GM19025 (cell line): Measurements from ENCODE around the gene SMG7.

Experiments used
- ATAC-seq: cut with Tn5 transposase; IDR thresholded peaks from one replicate; pipeline ENCODE4 v1.9.1; 2021; ENCODE audit warnings: mild to moderate bottlenecking, low read depth, moderate library complexity; ENCODE audit not compliant: unreplicated experiment

The SMG7 gene

DNA sequence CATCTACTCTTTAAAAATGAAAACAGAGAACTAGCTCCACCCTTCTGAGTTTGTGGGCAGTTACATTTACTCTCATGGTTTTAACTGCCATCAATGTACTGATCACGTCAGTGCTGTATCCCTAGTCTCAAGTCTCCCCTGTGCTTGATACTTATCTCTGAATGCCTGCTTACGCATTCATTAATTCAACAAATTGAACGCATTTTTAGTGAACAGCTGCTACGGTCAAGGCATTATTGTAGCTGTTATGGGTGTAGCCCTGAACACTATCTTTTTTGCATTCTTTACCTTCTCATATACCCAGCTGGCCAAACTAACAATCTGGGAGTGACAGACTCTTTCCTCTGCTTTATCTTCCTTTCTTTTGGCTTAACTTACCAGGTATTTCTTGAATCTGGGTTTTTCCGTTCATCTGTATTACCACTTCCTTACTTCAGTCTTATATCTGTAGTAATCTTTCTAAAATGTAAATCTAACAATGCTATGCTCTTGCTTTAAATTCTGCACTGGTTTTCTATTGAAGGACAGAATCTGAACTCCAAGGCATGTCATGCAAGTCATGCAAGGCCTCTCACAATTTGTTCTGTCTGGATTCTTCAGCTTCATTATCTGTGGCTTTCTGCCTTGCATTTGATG lies 33.3 kb downstream of the SMG7 start:
- no peak for ATAC-seq

DNA sequence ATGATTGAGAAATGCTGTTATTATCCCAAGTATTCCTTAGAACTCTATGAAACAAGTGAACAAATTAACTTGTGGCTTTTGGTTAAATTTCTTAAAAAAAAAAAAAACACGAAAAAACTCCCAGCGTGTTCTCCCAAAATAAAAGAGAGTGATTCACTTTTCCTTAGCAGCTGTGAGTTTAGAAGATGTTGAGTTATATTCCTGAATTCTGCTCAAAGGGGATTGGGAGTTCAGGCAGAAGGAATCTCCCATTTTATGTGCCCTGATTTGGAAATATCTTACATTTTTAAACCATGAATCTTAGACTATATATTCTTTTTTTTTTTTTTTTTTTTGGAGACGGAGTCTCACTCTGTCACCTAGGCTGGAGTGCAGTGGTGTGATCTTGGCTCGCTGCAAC lies 34.3 kb downstream of the SMG7 start:
- ATAC-seq: no peak

DNA sequence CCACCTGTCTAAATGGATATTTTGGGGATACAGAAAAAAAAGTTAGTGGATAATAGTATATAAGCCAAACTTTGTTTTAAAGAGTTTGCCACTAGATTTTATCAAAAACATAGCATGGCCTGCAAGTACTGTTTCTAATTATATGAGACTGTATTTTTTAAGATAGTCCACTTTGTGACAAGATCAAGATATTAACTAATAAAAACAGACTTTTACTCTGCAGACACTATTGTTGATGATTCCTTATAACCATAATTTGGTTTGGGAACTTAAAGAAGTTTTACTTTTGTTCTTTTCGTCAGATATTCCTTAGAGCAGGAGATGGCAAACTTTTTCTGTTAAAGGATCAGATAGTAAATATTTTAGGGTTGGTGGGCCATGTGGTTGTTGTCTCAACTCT lies 36.4 kb downstream of the SMG7 start:
- no peak for ATAC-seq

GRCh38 chr1:183512450-183512849 lies 40.2 kb downstream of the SMG7 start:
- no peak for ATAC-seq

DNA sequence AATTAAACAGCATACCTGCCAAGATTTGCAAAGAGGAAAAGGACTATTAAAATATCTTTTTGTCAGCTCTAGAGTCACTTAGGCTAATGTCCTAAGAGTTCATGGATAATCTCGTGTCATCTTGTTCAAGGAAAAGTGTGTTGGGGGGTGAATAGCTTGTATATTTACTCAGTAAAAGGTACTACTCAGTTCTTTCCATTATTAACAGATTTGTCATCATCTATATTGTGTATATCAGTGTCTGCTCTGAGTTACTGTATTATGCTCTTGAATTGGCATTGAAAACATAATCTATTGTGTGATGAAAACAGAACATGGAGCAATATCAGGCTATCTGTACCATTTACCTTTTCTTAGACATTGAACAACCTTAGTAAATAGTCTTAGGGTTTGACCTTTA lies 41.9 kb downstream of the SMG7 start:
- ATAC-seq: no peak

- no peak for ATAC-seq
Measured at GRCh38 chr1:183515002-183515689, 42.8 kb downstream of the SMG7 start.

DNA sequence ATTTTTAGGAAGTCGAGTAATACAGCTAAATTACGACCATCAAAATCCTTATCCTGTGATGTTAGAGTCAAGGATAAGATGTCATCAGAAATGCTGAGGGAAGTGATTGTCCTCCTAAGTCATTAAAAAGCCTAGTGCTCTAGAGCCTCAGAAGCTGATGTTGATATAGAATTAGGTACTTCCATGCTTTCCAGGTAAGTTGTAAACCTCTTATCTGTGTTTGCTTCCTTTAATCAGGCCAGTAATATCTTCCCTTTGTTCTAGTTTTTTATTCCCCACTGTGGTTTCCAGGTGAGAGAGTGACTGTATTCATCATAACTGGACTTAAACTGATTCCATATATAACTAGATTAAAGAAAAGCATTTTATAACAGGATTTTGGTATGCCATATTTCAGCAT lies 44.4 kb downstream of the SMG7 start:
- ATAC-seq: no peak

GRCh38 chr1:183517401-183517800 lies 45.1 kb downstream of the SMG7 start:
- no peak for ATAC-seq

DNA sequence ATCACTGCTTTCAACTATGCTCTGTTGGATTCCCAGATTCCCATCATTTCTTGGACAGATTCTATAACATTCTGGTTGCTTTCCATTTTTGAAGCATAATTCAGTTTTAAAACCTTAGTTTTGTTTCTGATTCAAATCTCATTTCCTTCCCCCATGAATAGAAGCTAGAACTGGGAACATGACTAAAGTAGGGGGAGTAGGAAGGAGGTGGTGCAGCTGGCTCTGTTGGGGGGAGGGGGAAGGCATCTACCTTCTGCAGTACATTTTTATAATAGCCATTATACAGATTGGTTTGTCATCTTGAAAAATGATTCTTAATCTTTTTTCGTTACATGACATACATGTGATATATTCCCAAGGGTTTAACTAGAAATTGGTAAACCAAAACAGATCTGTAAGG lies 48.1 kb downstream of the SMG7 start:
- ATAC-seq: no peak

DNA sequence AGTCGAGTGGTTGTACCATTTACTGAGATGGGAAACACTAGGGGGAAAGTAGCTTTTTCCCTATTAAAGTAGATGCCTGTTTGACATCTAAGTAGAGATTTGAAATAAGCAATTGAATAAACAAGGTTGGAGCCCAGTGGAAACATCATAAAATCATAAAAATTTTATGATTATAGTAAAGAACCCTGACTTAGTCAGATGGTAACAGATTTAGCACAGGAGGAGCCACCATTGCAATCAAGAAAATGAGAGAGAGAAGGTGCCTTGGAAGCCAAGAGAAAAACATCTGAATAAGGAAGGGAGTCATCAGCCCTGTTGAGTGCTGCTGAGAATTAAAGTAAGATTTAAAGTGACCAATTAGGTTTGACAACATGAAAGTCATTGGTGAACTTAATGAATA lies 49.8 kb downstream of the SMG7 start:
- no peak for ATAC-seq

DNA sequence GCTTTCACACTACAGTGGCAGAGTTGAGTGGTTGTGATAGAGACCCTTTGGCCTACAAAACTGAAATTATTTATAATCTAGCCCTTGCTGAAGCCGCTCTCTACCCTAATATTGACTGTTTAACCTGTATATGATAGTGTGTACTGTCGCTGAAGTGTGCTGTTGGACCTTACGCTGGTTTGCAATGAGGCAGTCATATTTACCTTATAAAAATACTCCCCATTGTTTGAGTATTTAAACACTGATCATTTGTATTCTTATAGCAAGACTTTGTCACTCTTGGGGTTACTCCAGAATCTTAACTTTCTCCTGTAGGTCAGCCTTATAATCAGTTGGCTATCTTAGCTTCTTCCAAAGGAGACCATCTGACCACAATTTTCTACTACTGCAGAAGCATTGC lies 56.3 kb downstream of the SMG7 start:
- no peak for ATAC-seq

DNA sequence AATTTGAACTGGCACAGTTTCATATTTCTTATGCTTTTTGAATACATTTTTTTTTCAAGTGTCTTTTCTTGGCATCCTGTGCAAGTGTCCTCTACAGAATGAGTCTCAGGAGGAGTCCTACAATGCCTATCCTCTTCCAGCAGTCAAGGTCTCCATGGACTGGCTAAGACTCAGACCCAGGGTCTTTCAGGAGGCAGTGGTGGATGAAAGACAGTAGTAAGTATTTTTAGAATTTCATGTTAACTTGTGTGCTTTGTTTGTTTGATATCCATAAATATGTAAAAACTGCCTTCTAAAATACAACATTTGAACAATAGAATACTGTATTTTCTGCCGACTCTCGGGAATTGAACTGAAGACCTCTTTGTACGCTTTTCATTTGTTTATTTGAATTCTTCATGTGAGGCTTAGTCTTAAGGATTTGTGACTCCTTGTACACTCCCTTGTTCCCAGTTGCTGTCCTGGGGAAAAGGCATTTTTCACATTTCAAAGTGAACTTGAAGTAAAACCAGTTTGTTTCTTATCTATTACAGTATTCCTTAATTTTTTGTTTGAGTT lies 61.4 kb downstream of the SMG7 start:
- no peak for ATAC-seq

GRCh38 chr1:183537405-183537804 lies 65.1 kb downstream of the SMG7 start:
- ATAC-seq: no peak

DNA sequence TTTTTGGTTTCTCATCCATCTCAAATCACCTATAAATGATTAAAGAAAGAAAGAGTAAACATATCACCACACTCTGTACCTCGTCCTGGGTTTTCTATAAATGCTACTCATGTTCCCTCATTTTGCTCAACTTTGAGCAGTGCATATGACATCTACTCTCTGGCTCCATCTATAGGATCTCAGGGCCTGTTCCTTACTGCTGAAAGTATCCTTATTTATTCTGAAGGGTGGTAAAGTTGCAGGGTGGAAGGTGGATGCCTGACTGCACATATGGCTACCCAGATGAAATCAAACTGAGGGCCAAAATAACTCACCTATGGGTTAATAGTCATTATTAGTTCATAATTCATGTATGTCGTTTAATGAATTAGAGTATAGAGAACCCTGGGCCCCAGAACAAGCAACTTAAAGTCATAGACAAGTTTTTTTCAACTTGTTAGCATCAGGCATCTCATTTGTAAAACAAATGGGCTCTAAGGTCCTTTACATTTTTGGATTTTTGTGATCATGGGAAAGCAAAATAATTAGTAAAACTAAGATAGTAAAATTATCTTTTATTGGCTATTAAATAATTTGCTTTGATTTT lies 71.4 kb downstream of the SMG7 start:
- ATAC-seq: no peak

GRCh38 chr1:183544598-183545297 lies 72.4 kb downstream of the SMG7 start:
- no peak for ATAC-seq

GRCh38 chr1:183546427-183546826 lies 74.1 kb downstream of the SMG7 start:
- ATAC-seq: no peak

DNA sequence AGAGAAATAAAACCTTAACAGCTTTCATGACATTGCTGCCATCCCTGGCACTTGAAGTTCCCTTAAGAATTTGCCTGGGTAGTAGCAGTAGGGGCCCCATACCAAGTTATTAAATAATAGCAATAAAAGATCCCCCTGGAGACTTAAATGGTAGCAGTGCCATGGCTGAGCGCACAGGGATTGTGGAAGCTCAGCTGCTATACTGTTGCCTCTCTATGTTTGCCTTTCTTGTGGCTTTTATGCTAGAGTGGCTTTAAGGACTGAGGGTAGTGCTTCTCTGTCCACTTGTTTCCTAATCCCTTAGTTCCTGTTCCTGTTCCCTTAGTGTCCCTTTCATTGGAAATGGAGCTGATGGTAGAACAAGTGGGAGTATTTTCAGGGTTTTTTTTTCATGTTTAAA lies 75.8 kb downstream of the SMG7 start:
- ATAC-seq: no peak

DNA sequence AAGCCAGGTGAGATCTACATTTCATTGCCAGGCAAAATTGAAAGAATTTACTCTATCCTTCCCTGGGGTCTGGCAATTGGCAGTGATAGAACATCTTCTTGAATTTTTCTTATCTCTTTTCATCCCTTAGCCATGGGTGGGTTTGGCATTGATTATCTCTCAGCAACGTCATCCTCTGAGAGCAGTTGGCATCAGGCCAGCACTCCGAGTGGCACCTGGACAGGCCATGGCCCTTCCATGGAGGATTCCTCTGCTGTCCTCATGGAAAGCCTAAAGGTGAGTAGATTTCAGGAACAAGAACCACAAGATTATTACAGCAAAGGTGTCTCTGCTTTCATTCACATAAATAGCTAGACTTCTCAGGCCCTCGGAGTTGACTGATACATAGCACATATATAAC lies 78.6 kb downstream of the SMG7 start:
- no peak for ATAC-seq

DNA sequence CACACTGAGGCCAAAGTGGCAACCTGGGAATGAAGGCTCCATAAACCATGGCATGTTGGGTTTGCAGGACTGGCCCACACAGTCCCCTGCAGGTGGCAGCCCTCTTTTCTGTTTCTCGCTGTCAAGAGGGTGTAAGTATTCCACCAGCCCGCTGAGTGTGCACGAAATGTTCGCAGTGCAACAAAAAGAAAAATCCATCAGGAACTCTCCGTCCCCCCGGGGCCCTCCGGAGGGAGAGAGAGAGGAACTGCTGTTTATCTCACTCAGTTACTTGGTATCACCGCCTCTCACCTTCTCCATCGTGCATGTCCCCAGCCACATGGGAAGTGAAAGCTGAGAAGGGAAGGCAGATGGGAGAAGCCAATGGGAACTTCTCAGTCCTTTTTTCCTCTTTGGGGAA lies 79.6 kb downstream of the SMG7 start:
- no peak for ATAC-seq

DNA sequence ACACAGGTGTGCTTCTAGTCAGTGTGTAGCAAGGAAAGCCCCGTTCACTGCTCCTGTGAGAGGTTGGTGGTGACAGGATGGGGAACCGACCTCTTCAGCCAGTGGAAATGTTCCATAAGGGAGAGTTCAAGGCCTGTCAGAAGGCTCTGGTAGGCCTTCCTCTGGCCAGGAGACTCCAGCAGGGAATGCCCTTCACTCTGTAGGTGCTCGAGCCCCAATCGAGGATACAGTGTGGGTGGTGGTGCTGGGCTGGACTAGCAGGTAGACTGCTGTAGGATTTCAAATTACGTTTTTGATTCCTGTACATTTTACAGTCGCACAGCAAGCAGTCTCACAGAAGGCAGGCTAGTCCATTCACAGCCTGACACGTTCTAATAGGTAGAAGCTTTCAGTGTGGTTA lies 80.1 kb downstream of the SMG7 start:
- ATAC-seq: no peak

DNA sequence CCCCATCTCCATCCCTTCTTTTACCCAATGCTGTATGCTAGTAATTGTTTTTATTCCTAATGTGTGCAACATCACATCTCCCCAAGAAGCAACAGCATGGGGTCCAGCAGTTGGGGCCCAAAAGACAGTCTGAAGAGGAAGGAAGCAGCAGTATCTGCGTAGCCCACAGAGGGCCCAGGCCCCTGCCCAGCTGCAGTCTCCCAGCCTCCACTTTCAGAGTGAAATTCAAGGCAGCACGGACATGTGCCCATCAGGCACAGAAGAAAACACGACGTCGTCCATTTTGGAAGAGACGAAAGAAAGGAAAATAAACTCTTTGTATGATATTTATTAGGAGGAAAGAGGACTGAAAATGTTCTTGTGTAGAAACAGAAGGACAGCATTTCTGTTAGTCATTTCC lies 80.6 kb downstream of the SMG7 start:
- ATAC-seq: no peak
